Thoracic aorta (tissue), 2 donors: ENCODE results near the gene EZH1. TPM values are rescaled to one million over a fixed set of nuclear protein-coding genes. Genes with fewer than 3 reads are reported as not detected.

Experiments used
- ATAC-seq: fragments of 150-250 bp; one replicate; pipeline ENCODE4 v1.8.0; 2017; ENCODE audit warnings: low read depth; ENCODE audit not compliant: insufficient number of reproducible peaks, low FRiP score
- DNase-seq: peaks from one replicate; pipeline ENCODE4 v3.0.0-alpha.2; 2020; ENCODE audit warnings: low spot score
- H3K27ac ChIP-seq, 2 donors: fragments of 200-600 bp; sonication (generic); 1 replicate in 1 of 2; 2 replicates in 1 of 2; pipeline ENCODE4 v1.5.1; 2016; ENCODE audit warnings: mild to moderate bottlenecking in 2 of 2, moderate library complexity in 2 of 2
- H3K27me3 ChIP-seq: fragments of 200-600 bp; sonication (generic); replicated peaks from 2 replicates; pipeline ENCODE4 v1.6.0; 2016; ENCODE audit warnings: mild to moderate bottlenecking; ENCODE audit not compliant: insufficient read depth
- H3K36me3 ChIP-seq: fragments of 200-600 bp; sonication (generic); one replicate; pipeline ENCODE4 v1.5.1; 2016
- H3K4me1 ChIP-seq, 2 donors: fragments of 200-600 bp; sonication (generic); 1 replicate in 1 of 2; 2 replicates in 1 of 2; pipeline versions ENCODE4 v1.5.1 to v1.6.0; 2016; ENCODE audit warnings: low read depth in 2 of 2, mild to moderate bottlenecking in 1 of 2; ENCODE audit not compliant: control insufficient read depth in 1 of 2
- H3K4me3 ChIP-seq: fragments of 200-600 bp; sonication (generic); 2 replicates; pipeline ENCODE4 v1.5.1; 2016; ENCODE audit warnings: mild to moderate bottlenecking
- H3K9me3 ChIP-seq: fragments of 200-600 bp; sonication (generic); 2 replicates; pipeline ENCODE4 v1.5.1; 2016
- CTCF ChIP-seq: fragments of 200-600 bp; sonication (generic); IDR thresholded peaks from one replicate; pipeline ENCODE4 v1.5.1; 2019; ENCODE audit warnings: antibody characterized with exemption
- total RNA-seq, 2 donors: library from RNA; depleted of rRNA; stranded (reverse); fragments of >200 nt; gene quantifications; one replicate each; pipeline versions ENCODE4 v1.1.0 to v1.2.3, GENCODE V29; 2016

EZH1 gene
- total RNA-seq, 2 donors from 2014 or later = 66.3 to 75.2 TPM

DNA sequence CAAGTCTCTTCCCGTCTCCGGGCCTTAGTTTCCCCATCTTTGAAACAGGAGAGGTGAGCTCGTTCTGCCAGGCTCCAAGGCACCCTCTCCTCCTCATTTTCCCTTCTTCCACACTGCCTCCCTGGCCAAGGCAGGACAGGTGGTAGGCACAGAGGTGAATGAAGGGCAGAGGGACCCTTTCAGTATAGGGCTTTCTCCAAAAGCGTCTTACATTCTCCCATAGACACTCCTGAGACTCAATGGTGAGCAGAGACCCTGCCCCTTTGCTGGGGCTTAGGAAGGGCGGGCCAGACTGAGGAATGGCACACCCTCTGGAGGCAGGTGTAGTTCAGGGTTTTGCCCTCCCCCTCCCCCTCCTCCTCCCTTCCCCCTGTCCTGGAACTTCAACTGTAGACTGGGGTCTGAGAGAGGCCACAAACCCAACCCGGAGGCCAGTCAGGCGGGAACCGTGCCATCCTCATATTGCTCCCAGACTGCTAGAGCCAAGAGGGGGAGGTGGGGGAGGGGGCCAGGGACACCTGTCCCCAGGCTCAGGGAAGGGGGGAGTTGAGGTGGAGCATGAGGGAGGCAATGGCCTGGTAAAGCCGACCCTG is 70.0 kb downstream of the EZH1 start:
- ATAC-seq (no peak), DNase-seq (no peak)
- Histone ChIP-seq H3K4me1 (peaks cover 41 to 43% of the 10 kb centered on the region in 2 donors), H3K27ac (peak overlapping the region; percentile 92 to 96), H3K27me3 (no peaks in the 10 kb centered on the region), H3K4me3 (peak overlapping the region; percentile 93), H3K9me3 (no peaks in the 10 kb centered on the region), H3K36me3 (peaks cover 32% of the 10 kb centered on the region)
- TF ChIP-seq CTCF = no peak

DNA sequence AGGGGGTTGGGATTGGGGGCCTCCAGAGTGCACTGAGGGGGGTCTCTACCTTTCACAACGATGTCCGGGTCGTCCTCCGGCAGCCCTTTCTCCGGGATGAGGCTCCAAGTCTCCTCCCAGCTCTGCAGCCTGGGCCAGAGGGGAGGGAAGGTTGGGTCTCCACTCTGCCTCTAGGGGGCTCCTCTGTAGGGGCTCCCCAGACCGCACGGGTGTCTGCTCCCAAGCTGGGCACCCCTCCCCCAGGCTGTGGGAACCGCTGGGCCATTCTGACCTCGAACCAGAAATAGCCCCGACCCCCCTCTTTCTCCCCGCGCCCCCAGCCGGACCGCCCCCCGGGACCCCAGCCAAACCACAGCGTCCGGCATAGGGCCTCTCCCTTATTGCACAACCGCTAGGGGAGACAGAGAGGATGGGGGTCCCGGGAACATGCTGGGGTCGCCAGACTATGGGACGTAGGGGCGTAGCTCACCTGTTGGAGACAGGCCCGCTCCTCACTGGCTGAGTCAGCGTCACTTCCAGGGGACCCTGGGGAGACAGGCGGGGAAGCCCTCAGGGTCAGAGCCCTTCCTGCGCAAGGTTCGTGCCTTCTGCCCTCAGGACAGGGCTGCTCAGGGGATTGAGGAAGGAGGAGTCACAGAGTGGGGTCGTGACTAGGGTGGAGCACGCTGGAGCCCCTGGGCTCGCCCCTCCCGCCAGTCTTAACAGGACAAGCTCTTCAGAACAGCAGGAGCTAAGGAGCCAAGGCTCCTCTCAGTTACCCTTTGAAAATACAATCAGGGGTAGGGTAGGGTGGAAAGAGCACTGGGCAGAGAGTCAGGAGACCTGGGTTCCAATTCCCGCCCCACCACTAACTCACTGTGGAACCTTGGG is 70.7 kb downstream of the EZH1 start:
- ATAC-seq (no peak), DNase-seq (no peak)
- peak; percentile 41 for TF ChIP-seq CTCF
- Histone ChIP-seq H3K27ac (peak overlapping the region; percentile 73 to 92), H3K9me3 (no peaks in the 10 kb centered on the region), H3K27me3 (no peaks in the 10 kb centered on the region), H3K36me3 (peaks cover 39% of the 10 kb centered on the region), H3K4me1 (peaks cover 37 to 42% of the 10 kb centered on the region in 2 donors), H3K4me3 (peak overlapping the region; percentile 93)

DNA sequence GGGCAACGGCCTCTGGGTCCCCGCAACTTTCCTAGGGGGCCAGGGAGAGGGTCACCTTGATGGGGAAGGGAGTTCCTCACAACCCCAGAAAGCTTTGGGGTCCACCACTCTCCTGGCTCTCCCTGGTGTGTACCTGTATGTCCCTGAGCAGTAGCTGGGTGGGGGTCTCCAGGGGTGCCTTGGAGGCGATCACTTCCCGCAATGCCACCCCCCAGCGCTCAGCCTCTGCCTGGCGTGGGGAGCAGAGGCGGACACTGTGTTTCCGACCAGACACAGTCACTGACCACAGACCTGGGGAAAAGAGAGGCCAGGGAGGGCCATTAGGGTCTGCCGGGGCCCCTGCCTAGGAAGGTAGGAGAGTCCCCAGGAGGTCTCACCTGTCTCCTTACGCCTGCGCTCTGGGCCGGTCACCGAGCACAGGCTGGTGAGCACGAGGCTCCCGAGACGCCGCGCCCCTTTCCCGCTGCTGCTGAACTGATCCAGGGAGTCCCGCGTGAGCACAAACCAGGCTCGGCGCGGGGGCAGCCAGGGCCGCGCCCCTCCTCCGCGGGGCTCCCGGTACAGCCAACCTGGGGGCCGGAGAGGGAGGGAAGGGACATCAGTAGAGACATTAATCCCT is 71.5 kb downstream of the EZH1 start:
- peaks cover 40% of the 10 kb centered on the region for H3K36me3 ChIP-seq
- DNase-seq = no peak

GRCh38 chr17:42672038-42672437 is 72.8 kb downstream of the EZH1 start:
- DNase-seq = no peak
- TF ChIP-seq CTCF = no peak
- ATAC-seq = no peak
- H3K4me3 ChIP-seq = no peak overlapping the region
- H3K4me1 ChIP-seq = peaks cover 42 to 56% of the 10 kb centered on the region in 2 donors
- H3K27ac ChIP-seq = peak overlapping the region; percentile 73 to 92
- peaks cover 40% of the 10 kb centered on the region for H3K36me3 ChIP-seq
- no peaks in the 10 kb centered on the region for H3K27me3 ChIP-seq
- no peaks in the 10 kb centered on the region for H3K9me3 ChIP-seq

More for the DNA sequence above, 71.5 kb downstream of the EZH1 start:
- peaks cover 35 to 42% of the 10 kb centered on the region in 2 donors for H3K4me1 ChIP-seq
- TF ChIP-seq CTCF = no peak
- H3K27ac ChIP-seq = peak overlapping the region; percentile 73 to 92
- H3K27me3 ChIP-seq = no peaks in the 10 kb centered on the region
- no peak for ATAC-seq
- peak overlapping the region; percentile 93 for H3K4me3 ChIP-seq
- H3K9me3 ChIP-seq = no peaks in the 10 kb centered on the region
